Lung (tissue), 12 donors: ENCODE data around the gene GEMIN2. TPM values are rescaled to one million over a fixed set of nuclear protein-coding genes. Genes with fewer than 3 reads are reported as not detected.
"Not testable (repeated sequence)": the region's sequence is repeated elsewhere in the genome, so short reads cannot be mapped to it uniquely, and the experiment has no call there.

Experiments used
- ATAC-seq: fragments of 200-7000 bp; cut with Tn5 transposase; one replicate; pipeline ENCODE4 v1.9.1; 2020; ENCODE audit warnings: moderate number of reproducible peaks; ENCODE audit not compliant: insufficient read depth, low FRiP score
- DNase-seq, 3 donors: peaks; one replicate each; pipeline ENCODE4 v3.0.0-alpha.2; 2013 to 2017
- H3K27ac ChIP-seq, 2 donors: one replicate each; pipeline ENCODE4 v1.5.1; 2013; ENCODE audit warnings: mild to moderate bottlenecking in 2 of 2, moderate library complexity in 2 of 2, control low read depth in 1 of 2, inconsistent platforms in 1 of 2, low read depth in 1 of 2, low read length in 1 of 2
- H3K27me3 ChIP-seq, 3 donors: one replicate each; pipeline ENCODE4 v1.5.1; 2013; ENCODE audit warnings: low read length in 2 of 3; ENCODE audit not compliant: control insufficient read depth in 3 of 3, insufficient read depth in 3 of 3
- H3K36me3 ChIP-seq, 4 donors: one replicate each; pipeline ENCODE4 v1.5.1; 2013; ENCODE audit warnings: low read length in 4 of 4, mild to moderate bottlenecking in 1 of 4, moderate library complexity in 1 of 4; ENCODE audit not compliant: control insufficient read depth in 4 of 4, insufficient read depth in 4 of 4
- H3K4me1 ChIP-seq, 5 donors: one replicate each; pipeline ENCODE4 v1.5.1; 2013; ENCODE audit warnings: low read length in 5 of 5, mild to moderate bottlenecking in 2 of 5, moderate library complexity in 1 of 5; ENCODE audit not compliant: control insufficient read depth in 5 of 5, insufficient read depth in 5 of 5
- H3K4me3 ChIP-seq: one replicate; pipeline ENCODE4 v1.5.1; 2013; ENCODE audit warnings: mild to moderate bottlenecking, control low read depth, moderate library complexity
- H3K9ac ChIP-seq, 2 donors: one replicate each; pipeline ENCODE4 v1.5.1; 2013; ENCODE audit warnings: low read length in 2 of 2, control low read depth in 1 of 2; ENCODE audit not compliant: insufficient read depth in 1 of 2
- H3K9me3 ChIP-seq, 4 donors: one replicate each; pipeline ENCODE4 v1.5.1; 2013; ENCODE audit warnings: low read length in 3 of 4, mild to moderate bottlenecking in 1 of 4, moderate library complexity in 1 of 4; ENCODE audit not compliant: control insufficient read depth in 4 of 4, insufficient read depth in 3 of 4
- CTCF ChIP-seq: IDR thresholded peaks from 2 replicates; pipeline ENCODE4 v1.5.1; 2012; ENCODE audit warnings: mild to moderate bottlenecking; ENCODE audit errors: control extremely low read depth, extremely low read depth
- WGBS, 2 donors: extraction: QIAGEN DNeasy Blood & Tissue Kit; methylation state at CpG; one replicate each; pipeline ENCODE4 v1.1.7; 2013; 5-methylcytosine and 5-hydroxymethylcytosine counted together
- polyA plus RNA-seq, 2 donors: library from polyadenylated mRNA; stranded (reverse); fragments of 200-250 nt; gene quantifications; one replicate each; pipeline ENCODE4 v1.2.1, GENCODE V29; 2013
- total RNA-seq, 2 donors: library from RNA; depleted of rRNA in 1 of 2; stranded (reverse); fragments of >200 nt in 1 of 2; gene quantifications; one replicate each; pipeline ENCODE4 v1.2.1, GENCODE V29; 2014 to 2021
- donor health status: control.
- donor health status: control.
- donor health status: Bipolar disorder and iron deficiency.
- donor health status: healthy.
- donor health status: DM: yes; HTN: yes; CAD: no.

GEMIN2 gene
- total and polyA plus RNA-seq, 4 donors = 7.3 to 19.8 (median 9.8) TPM

- Histone ChIP-seq H3K36me3 (peaks cover 24 to 46% (median 31%) of the 10 kb centered on the region in 4 donors), H3K9ac (no peak overlapping the region), H3K27ac (no peak overlapping the region), H3K9me3 (no peaks in the 10 kb centered on the region), H3K4me1 (peaks cover 0 to 4% (median 0%) of the 10 kb centered on the region in 5 donors), H3K4me3 (no peak overlapping the region), H3K27me3 (no peaks in the 10 kb centered on the region)
- 97% methylated on average over 1 of the region's 1 CpG for WGBS, 2 donors
- no peak for DNase-seq
- ATAC-seq = no peak
- no peak for TF ChIP-seq CTCF
Observed at GRCh38 chr14:39182770-39183684, 68.9 kb downstream of the GEMIN2 start.

GRCh38 chr14:39183685-39184003, 69.5 kb downstream of the GEMIN2 start:
- H3K9ac ChIP-seq, H3K27me3 ChIP-seq, DNase-seq, H3K27ac ChIP-seq, H3K4me1 ChIP-seq, ATAC-seq, H3K9me3 ChIP-seq, H3K4me3 ChIP-seq: not testable (repeated sequence)
- peaks cover 23 to 42% (median 28%) of the 10 kb centered on the region in 4 donors for H3K36me3 ChIP-seq
- WGBS, 2 donors = 95 to 99% methylated on average over 5 of the region's 5 CpGs

DNA sequence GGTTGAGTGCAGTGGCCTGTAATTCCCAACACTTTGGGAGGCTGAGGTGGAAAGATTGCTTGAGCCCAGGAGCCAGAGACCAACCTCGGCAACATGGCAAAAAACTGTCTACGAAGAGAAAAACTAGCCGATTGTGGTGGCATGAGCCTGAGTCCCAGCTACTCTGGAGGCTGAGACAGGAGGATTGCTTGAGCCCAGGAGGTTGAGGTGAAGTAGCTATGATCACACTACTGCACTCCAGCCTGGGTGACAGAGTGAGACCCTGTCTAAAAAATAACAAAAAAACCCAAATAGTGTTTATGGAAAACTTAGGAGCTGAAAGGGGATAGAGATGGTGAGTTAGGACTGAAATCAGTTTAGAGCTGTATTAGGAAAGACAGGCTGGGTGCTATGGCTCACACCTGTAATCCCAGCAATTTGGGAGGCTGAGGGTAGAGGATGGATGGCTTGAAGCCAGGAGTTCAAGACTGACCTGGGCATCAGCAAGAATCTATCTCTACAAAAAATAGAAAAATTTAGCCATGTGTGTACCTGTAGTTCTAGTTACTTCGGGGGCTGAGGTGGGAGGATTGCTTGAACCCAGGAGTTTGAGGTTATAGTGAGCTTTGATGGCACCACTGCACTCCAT, 70.6 kb downstream of the GEMIN2 start:
- WGBS, 2 donors = 97 to 99% methylated on average over 4 of the region's 4 CpGs
- no peak for TF ChIP-seq CTCF
- peaks cover 0 to 4% (median 0%) of the 10 kb centered on the region in 5 donors for H3K4me1 ChIP-seq
- no peak for DNase-seq
- H3K9me3 ChIP-seq = no peaks in the 10 kb centered on the region
- H3K9ac ChIP-seq = no peak overlapping the region
- peaks cover 16 to 33% (median 22%) of the 10 kb centered on the region in 4 donors for H3K36me3 ChIP-seq
- H3K27me3 ChIP-seq = no peaks in the 10 kb centered on the region
- ATAC-seq = no peak
- no peak overlapping the region for H3K4me3 ChIP-seq
- H3K27ac ChIP-seq = no peak overlapping the region
